Psoas muscle (tissue), 8 donors: Measurements from ENCODE around the gene TSC22D2. TPM values are rescaled to one million over a fixed set of nuclear protein-coding genes. Genes with fewer than 3 reads are reported as not detected.

Experiments
- ATAC-seq, 4 donors: fragments of 200-7000 bp; cut with Tn5 transposase; one replicate each; pipeline ENCODE4 v1.9.1; 2020; ENCODE audit warnings: moderate library complexity in 3 of 4, mild to moderate bottlenecking in 2 of 4
- DNase-seq, 2 donors: peaks; one replicate each; pipeline ENCODE4 v3.0.0-alpha.2; 2020
- H3K27ac ChIP-seq: fragments of 200-600 bp; one replicate; pipeline ENCODE4 v1.8.0; 2022
- H3K27me3 ChIP-seq, 3 donors: fragments of 200-600 bp in 1 of 3; one replicate each; pipeline versions ENCODE4 v1.6.1 to v1.8.0; 2013 to 2022; ENCODE audit warnings: low read length in 2 of 3, mild to moderate bottlenecking in 2 of 3, moderate library complexity in 1 of 3; ENCODE audit not compliant: insufficient read depth in 3 of 3
- H3K36me3 ChIP-seq, 2 donors: fragments of 200-600 bp in 1 of 2; one replicate each; pipeline versions ENCODE4 v1.6.1 to v1.8.0; 2013 to 2022; ENCODE audit warnings: low read depth in 1 of 2, mild to moderate bottlenecking in 1 of 2, moderate library complexity in 1 of 2; ENCODE audit not compliant: insufficient read depth in 1 of 2
- H3K4me1 ChIP-seq: fragments of 200-600 bp; one replicate; pipeline ENCODE4 v1.8.0; 2022
- H3K4me3 ChIP-seq: fragments of 200-600 bp; one replicate; pipeline ENCODE4 v1.8.0; 2022; ENCODE audit warnings: mild to moderate bottlenecking
- H3K9me3 ChIP-seq: fragments of 200-600 bp; one replicate; pipeline ENCODE4 v1.8.0; 2022
- CTCF ChIP-seq: fragments of 200-600 bp; IDR thresholded peaks from one replicate; pipeline ENCODE4 v1.8.0; 2022; ENCODE audit warnings: antibody characterized with exemption
- WGBS, 3 donors: extraction: QIAGEN DNeasy Blood & Tissue Kit; methylation state at CpG; one replicate each; pipeline versions ENCODE4 v1.1.6 to v1.1.7; 2013; 5-methylcytosine and 5-hydroxymethylcytosine counted together
- intact Hi-C, 2 donors: fragments of 100-400 bp; cut with DNase I; formaldehyde crosslinking; loops; one replicate each; pipeline versions ENCODE4 v1.11.0 to v1.14.2; 2022
- polyA plus RNA-seq, 3 donors: library from polyadenylated mRNA; stranded (reverse); fragments of 200-250 nt; gene quantifications; one replicate each; pipeline ENCODE4 v1.2.3, GENCODE V29; 2013
- total RNA-seq, 4 donors: library from RNA; stranded (reverse); fragmentation: NEBNext Ultra II Directional in 2 of 4; extraction: Animal tissue kit (Norgen Biotek cat#: 25700) in 2 of 4; gene quantifications; one replicate each; pipeline versions ENCODE4 v1.2.1 to v1.2.4, GENCODE V29; 2021 to 2023
- donor health status: healthy with polysubstance abuse.
- donor health status: DM: no; HTN: no; CAD: no; lungs with moderate emphysema.
- donor health status: Bipolar disorder and iron deficiency.
- donor health status: healthy.
- donor health status: DM: yes; HTN: yes; CAD: no.
- donor health status: DM: no; HTN: no; CAD: no.
- donor health status: DM: no; HTN: no; CAD: no.
- donor health status: DM: yes; HTN: yes; CAD: no.

The TSC22D2 gene
- total and polyA plus RNA-seq, 7 donors = 10.4 to 63.6 (median 29.7) TPM

- no peak overlapping the region for H3K27ac ChIP-seq
These were observed 72.8 kb downstream of the TSC22D2 start for GRCh38 chr3:150480877-150481276.

GRCh38 chr3:150483226-150483625 lies 75.1 kb downstream of the TSC22D2 start:
- intact Hi-C loops = no loop called here
- H3K36me3 ChIP-seq = no peaks in the 10 kb centered on the region
- H3K27me3 ChIP-seq = no peaks in the 10 kb centered on the region
- peaks cover 19% of the 10 kb centered on the region for H3K9me3 ChIP-seq
- no peak for TF ChIP-seq CTCF
- no peak for ATAC-seq
- no peak overlapping the region for H3K4me3 ChIP-seq
- no peak for DNase-seq
- H3K4me1 ChIP-seq = no peaks in the 10 kb centered on the region
- no peak overlapping the region for H3K27ac ChIP-seq

More at GRCh38 chr3:150480877-150481276, 72.8 kb downstream of the TSC22D2 start:
- intact Hi-C loops = no loop called here
- TF ChIP-seq CTCF = no peak
- ATAC-seq (no peak), DNase-seq (no peak)
- Histone ChIP-seq H3K36me3 (no peaks in the 10 kb centered on the region), H3K4me1 (no peaks in the 10 kb centered on the region), H3K9me3 (peaks cover 6% of the 10 kb centered on the region), H3K4me3 (no peak overlapping the region), H3K27me3 (no peaks in the 10 kb centered on the region)

GRCh38 chr3:150484410-150484809 lies 76.3 kb downstream of the TSC22D2 start:
- Histone ChIP-seq H3K27me3 (no peaks in the 10 kb centered on the region), H3K27ac (no peak overlapping the region), H3K4me3 (no peak overlapping the region), H3K36me3 (no peaks in the 10 kb centered on the region), H3K4me1 (peaks cover 10% of the 10 kb centered on the region), H3K9me3 (peaks cover 19% of the 10 kb centered on the region)
- no peak for DNase-seq
- WGBS, 3 donors = 94 to 100% (median 97%) methylated on average over 1 of the region's 1 CpG
- TF ChIP-seq CTCF = no peak
- intact Hi-C loops = no loop called here
- no peak for ATAC-seq

- Histone ChIP-seq H3K9me3 (peaks cover 15% of the 10 kb centered on the region), H3K27me3 (no peaks in the 10 kb centered on the region), H3K4me3 (no peak overlapping the region), H3K27ac (no peak overlapping the region), H3K4me1 (peaks cover 10% of the 10 kb centered on the region), H3K36me3 (no peaks in the 10 kb centered on the region)
- no peak for TF ChIP-seq CTCF
- no peak for DNase-seq
- 32 to 43% (median 37%) methylated on average over 2 of the region's 2 CpGs for WGBS, 3 donors
- peak in 1 of 4 donors; percentile 71 for ATAC-seq
- intact Hi-C loops = loop anchor here in 1 of 2 donors (2.0 kb wide), 1 partner anchor 68 kb away; no protein-coding TSS in a partner anchor
These were observed 80.8 kb downstream of the TSC22D2 start for GRCh38 chr3:150488867-150489266.

GRCh38 chr3:150490277-150490986 lies 82.3 kb downstream of the TSC22D2 start:
- Histone ChIP-seq H3K4me1 (peaks cover 10% of the 10 kb centered on the region), H3K9me3 (peaks cover 12% of the 10 kb centered on the region), H3K27ac (no peak overlapping the region), H3K4me3 (no peak overlapping the region), H3K36me3 (no peaks in the 10 kb centered on the region), H3K27me3 (no peaks in the 10 kb centered on the region)
- DNase-seq (no peak), ATAC-seq (no peak)
- 93 to 98% (median 94%) methylated on average over 2 of the region's 2 CpGs for WGBS, 3 donors
- intact Hi-C loops = loop anchor here in 1 of 2 donors (10.0 kb wide), 2 partner anchors 526 to 556 kb away; no protein-coding TSS in a partner anchor
- TF ChIP-seq CTCF = no peak
